Fibroblast of upper back skin (primary cell): ENCODE measurements around the gene CD46.
A peak's percentile ranks its signal among the peaks of the same experiment; 100 is the strongest.

Source experiments
- DNase-seq: peaks from one replicate; pipeline ENCODE4 v3.0.0-alpha.2; 2013

The CD46 gene

GRCh38 chr1:207798847-207799246 lies 47.0 kb downstream of the CD46 start:
- DNase-seq = peak; percentile 19

GRCh38 chr1:207799989-207800648 lies 48.3 kb downstream of the CD46 start:
- DNase-seq = no peak

- DNase-seq = no peak
These were observed 50.0 kb downstream of the CD46 start for GRCh38 chr1:207801819-207802218.

GRCh38 chr1:207803678-207804077 lies 51.8 kb downstream of the CD46 start:
- no peak for DNase-seq

GRCh38 chr1:207804721-207805468 lies 53.0 kb downstream of the CD46 start:
- no peak for DNase-seq

- DNase-seq = peak; percentile 91
These were observed 54.1 kb downstream of the CD46 start for GRCh38 chr1:207805841-207806421.

GRCh38 chr1:207806531-207807325 lies 54.9 kb downstream of the CD46 start:
- peak; percentile 22 for DNase-seq

- DNase-seq = no peak
These were observed 55.5 kb downstream of the CD46 start for GRCh38 chr1:207807326-207807689.

GRCh38 chr1:207807690-207808321 lies 56.0 kb downstream of the CD46 start:
- no peak for DNase-seq

- DNase-seq = no peak
These were observed 56.5 kb downstream of the CD46 start for GRCh38 chr1:207808322-207808705.

GRCh38 chr1:207808911-207809555 lies 57.2 kb downstream of the CD46 start:
- DNase-seq = no peak

- peak; percentile 77 for DNase-seq
These were observed 58.3 kb downstream of the CD46 start for GRCh38 chr1:207810173-207810572.

- DNase-seq = no peak
These were observed 58.9 kb downstream of the CD46 start for GRCh38 chr1:207810606-207811295.

GRCh38 chr1:207811319-207811718 lies 59.5 kb downstream of the CD46 start:
- no peak for DNase-seq

- no peak for DNase-seq
These were observed 60.3 kb downstream of the CD46 start for GRCh38 chr1:207811920-207812720.

GRCh38 chr1:207812778-207813511 lies 61.1 kb downstream of the CD46 start:
- DNase-seq = no peak

GRCh38 chr1:207813512-207813881 lies 61.6 kb downstream of the CD46 start:
- no peak for DNase-seq

- DNase-seq = no peak
These were observed 62.1 kb downstream of the CD46 start for GRCh38 chr1:207813946-207814345.

GRCh38 chr1:207814469-207814868 lies 62.6 kb downstream of the CD46 start:
- no peak for DNase-seq

- DNase-seq = no peak
These were observed 63.6 kb downstream of the CD46 start for GRCh38 chr1:207815466-207815865.
